COLO829 (cell line): Measurements from ENCODE around the gene SMNDC1.
"Not testable (repeated sequence)": the region's sequence is repeated elsewhere in the genome, so short reads cannot be mapped to it uniquely, and the experiment has no call there.

Source experiments
- DNase-seq: peaks from one replicate; pipeline ENCODE4 v3.0.0; 2012; ENCODE audit warnings: low spot score

The SMNDC1 gene

DNA sequence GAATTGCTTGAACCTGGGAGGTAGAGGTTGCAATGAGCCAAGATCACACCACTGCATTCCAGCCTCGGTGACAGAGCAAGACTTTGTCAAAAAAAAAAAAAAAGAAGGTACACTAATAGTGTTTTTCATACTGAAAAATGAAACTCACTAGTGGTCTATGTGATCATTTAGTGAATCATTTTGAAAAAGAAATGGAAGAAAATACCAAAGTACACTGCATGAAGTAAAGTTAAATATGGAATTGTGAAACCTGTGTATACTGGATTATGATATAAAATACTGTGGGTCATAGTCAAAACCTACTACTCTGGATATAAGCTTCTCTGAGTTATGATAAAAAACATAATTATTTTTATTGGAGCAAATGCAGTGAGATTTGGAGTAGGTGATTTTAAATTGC is 55.2 kb downstream of the SMNDC1 start:
- not testable (repeated sequence) for DNase-seq

DNA sequence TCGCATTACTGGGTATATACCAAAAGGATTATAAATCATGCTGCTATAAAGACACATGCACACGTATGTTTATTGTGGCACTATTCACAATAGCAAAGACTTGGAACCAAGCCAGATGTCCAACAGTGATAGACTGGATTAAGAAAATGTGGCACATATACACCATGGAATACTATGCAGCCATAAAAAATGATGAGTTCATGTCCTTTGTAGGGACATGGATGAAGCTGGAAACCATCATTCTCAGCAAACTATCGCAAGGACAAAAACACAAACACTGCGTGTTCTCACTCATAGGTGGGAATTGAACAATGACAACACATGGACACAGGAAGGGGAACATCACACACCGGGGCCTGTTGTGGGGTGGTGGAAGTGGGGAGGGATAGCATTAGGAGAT is 56.9 kb downstream of the SMNDC1 start:
- DNase-seq: not testable (repeated sequence)

DNA sequence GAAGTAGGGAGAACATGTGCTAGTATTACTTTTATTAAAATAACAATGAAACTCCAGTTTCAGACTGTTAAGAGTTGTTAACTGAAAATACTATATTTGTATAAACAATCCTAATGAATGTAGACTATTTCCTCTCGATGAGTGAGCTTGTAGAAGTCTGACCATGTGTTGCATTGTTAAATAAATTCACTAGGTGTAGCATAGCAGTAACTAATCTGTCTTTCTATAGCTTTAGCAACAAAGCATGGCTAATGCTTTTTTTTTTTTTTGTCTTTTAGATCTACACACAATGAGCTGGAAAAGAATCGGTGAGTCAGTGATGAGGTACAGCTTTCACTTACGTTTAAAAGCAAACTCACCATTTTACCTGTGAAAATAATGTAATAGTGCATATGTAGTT is 60.2 kb downstream of the SMNDC1 start:
- no peak for DNase-seq

DNA sequence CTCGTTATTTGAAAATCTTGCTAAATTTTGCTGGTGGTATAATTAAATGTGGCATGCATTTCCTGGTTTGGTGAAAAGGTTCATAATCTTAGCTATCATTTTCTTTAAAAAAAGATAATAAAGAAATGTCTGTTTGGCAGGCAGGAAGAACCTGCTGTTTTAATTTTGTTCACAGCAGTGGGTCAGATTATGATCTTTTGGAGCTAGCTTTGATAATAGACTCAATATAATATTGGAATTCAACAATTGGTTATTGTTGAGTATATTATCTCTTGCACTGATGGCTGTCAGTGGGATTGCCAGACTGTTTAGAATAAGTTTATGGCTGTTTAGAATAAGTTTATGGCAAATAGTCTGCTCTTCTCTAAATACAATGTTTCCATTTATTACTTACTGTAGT is 62.2 kb downstream of the SMNDC1 start:
- no peak for DNase-seq

DNA sequence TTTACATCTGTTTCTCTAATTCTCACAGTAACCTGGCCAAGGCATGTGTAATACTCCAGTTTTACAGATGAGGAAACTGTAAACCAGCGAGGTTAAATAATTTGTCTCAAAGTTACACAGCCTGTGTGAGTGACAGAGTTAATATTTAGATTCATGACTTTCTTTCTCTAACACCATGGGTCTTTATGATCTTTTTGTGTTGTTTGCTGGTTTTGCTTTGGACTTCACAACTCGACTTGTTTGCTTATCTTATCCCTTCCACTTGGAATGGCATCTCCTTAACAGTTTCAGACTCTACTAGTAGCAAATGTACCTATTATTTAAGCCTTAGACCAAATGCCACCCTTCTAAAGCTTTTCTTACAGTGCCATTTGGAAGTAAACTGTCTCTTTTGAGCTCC is 62.9 kb downstream of the SMNDC1 start:
- DNase-seq: no peak

DNA sequence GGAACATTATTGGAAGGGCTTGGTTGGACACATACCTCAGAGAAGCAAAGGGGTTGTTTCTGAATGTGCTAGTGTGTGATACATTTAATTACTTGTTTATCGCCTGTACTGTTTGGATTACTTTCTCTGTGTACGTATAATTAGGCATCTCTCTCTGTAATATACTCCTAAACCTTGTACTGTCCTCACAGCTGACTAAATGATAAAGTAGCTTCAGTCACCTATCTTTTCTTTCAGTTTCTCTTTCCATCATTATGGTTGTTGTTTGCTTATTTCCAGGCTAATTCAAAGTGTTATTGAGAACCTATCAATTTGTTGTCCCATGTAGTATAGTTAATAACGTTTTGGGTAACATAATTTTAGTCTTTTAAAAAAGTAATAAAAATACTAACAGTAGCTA is 63.3 kb downstream of the SMNDC1 start:
- no peak for DNase-seq
